Effector memory CD4-positive, alpha-beta T cell (primary cell): Measurements from ENCODE around the gene ZNRF3.

Experiments
- DNase-seq, 3 donors: peaks; one replicate each; pipeline ENCODE4 v3.0.0-alpha.2; 2020
- H3K27ac ChIP-seq: 2 replicates; pipeline ENCODE4 v1.7.0; 2013; ENCODE audit warnings: mild to moderate bottlenecking, low read length, moderate library complexity; ENCODE audit not compliant: insufficient read depth, poor library complexity, severe bottlenecking
- H3K27me3 ChIP-seq: replicated peaks from 2 replicates; pipeline ENCODE4 v1.7.0; 2013; ENCODE audit warnings: mild to moderate bottlenecking, low read length; ENCODE audit not compliant: insufficient read depth, control insufficient read depth, poor library complexity, severe bottlenecking
- H3K36me3 ChIP-seq: 2 replicates; pipeline ENCODE4 v1.7.0; 2013; ENCODE audit warnings: mild to moderate bottlenecking, low read length, moderate library complexity; ENCODE audit not compliant: control insufficient read depth, insufficient read depth
- H3K4me1 ChIP-seq: 2 replicates; pipeline ENCODE4 v1.7.0; 2013; ENCODE audit warnings: low read length, mild to moderate bottlenecking; ENCODE audit not compliant: control insufficient read depth, insufficient read depth, poor library complexity, severe bottlenecking
- H3K4me3 ChIP-seq: 2 replicates; pipeline ENCODE4 v1.7.0; 2013; ENCODE audit warnings: low read length, low read depth, mild to moderate bottlenecking; ENCODE audit not compliant: insufficient read depth, poor library complexity, severe bottlenecking
- H3K9me3 ChIP-seq: 2 replicates; pipeline ENCODE4 v1.7.0; 2013; ENCODE audit warnings: mild to moderate bottlenecking, low read length, moderate library complexity; ENCODE audit not compliant: control insufficient read depth

ZNRF3 gene

GRCh38 chr22:28950617-28951411, 67.4 kb downstream of the ZNRF3 start:
- H3K4me1 ChIP-seq = peaks cover 7% of the 10 kb centered on the region
- H3K36me3 ChIP-seq = no peaks in the 10 kb centered on the region
- no peak overlapping the region for H3K27ac ChIP-seq
- DNase-seq = no peak
- H3K9me3 ChIP-seq = no peaks in the 10 kb centered on the region
- no peak overlapping the region for H3K4me3 ChIP-seq
- H3K27me3 ChIP-seq = peaks cover 8% of the 10 kb centered on the region

- H3K36me3 ChIP-seq = no peaks in the 10 kb centered on the region
- peaks cover 8% of the 10 kb centered on the region for H3K27me3 ChIP-seq
- DNase-seq = no peak
- no peak overlapping the region for H3K4me3 ChIP-seq
- H3K4me1 ChIP-seq = peaks cover 14% of the 10 kb centered on the region
- H3K27ac ChIP-seq = no peak overlapping the region
- H3K9me3 ChIP-seq = no peaks in the 10 kb centered on the region
Observed at GRCh38 chr22:28951530-28951929, 68.2 kb downstream of the ZNRF3 start.

GRCh38 chr22:28951969-28952521, 68.7 kb downstream of the ZNRF3 start:
- no peak for DNase-seq
- H3K4me1 ChIP-seq = peaks cover 19% of the 10 kb centered on the region
- peaks cover 12% of the 10 kb centered on the region for H3K27me3 ChIP-seq

GRCh38 chr22:28952857-28953256, 69.5 kb downstream of the ZNRF3 start:
- no peak overlapping the region for H3K27ac ChIP-seq
- DNase-seq = no peak
- no peaks in the 10 kb centered on the region for H3K9me3 ChIP-seq
- H3K36me3 ChIP-seq = no peaks in the 10 kb centered on the region
- H3K27me3 ChIP-seq = peaks cover 17% of the 10 kb centered on the region
- H3K4me1 ChIP-seq = peaks cover 19% of the 10 kb centered on the region
- H3K4me3 ChIP-seq = no peak overlapping the region

More at GRCh38 chr22:28951969-28952521, 68.7 kb downstream of the ZNRF3 start:
- no peaks in the 10 kb centered on the region for H3K36me3 ChIP-seq
- H3K9me3 ChIP-seq = no peaks in the 10 kb centered on the region
- H3K4me3 ChIP-seq = no peak overlapping the region
- no peak overlapping the region for H3K27ac ChIP-seq

GRCh38 chr22:28953403-28953802, 70.0 kb downstream of the ZNRF3 start:
- no peak for DNase-seq
- Histone ChIP-seq H3K27me3 (peaks cover 17% of the 10 kb centered on the region), H3K36me3 (no peaks in the 10 kb centered on the region), H3K4me1 (peaks cover 19% of the 10 kb centered on the region), H3K9me3 (no peaks in the 10 kb centered on the region), H3K27ac (no peak overlapping the region), H3K4me3 (no peak overlapping the region)

GRCh38 chr22:28953976-28954880, 70.9 kb downstream of the ZNRF3 start:
- Histone ChIP-seq H3K27me3 (peaks cover 22% of the 10 kb centered on the region), H3K9me3 (no peaks in the 10 kb centered on the region), H3K27ac (no peak overlapping the region), H3K36me3 (no peaks in the 10 kb centered on the region), H3K4me3 (no peak overlapping the region), H3K4me1 (peaks cover 19% of the 10 kb centered on the region)
- DNase-seq = no peak

- H3K27ac ChIP-seq = no peak overlapping the region
- H3K9me3 ChIP-seq = no peaks in the 10 kb centered on the region
- peaks cover 31% of the 10 kb centered on the region for H3K27me3 ChIP-seq
- no peak overlapping the region for H3K4me3 ChIP-seq
- DNase-seq = peak; percentile 53 to 68 (median 56)
- no peaks in the 10 kb centered on the region for H3K36me3 ChIP-seq
- H3K4me1 ChIP-seq = peaks cover 19% of the 10 kb centered on the region
Observed at GRCh38 chr22:28955817-28956216, 72.4 kb downstream of the ZNRF3 start.

- Histone ChIP-seq H3K36me3 (no peaks in the 10 kb centered on the region), H3K4me1 (peaks cover 19% of the 10 kb centered on the region), H3K27me3 (peaks cover 36% of the 10 kb centered on the region), H3K27ac (no peak overlapping the region), H3K4me3 (no peak overlapping the region), H3K9me3 (no peaks in the 10 kb centered on the region)
- DNase-seq = no peak
Observed at GRCh38 chr22:28956506-28956905, 73.1 kb downstream of the ZNRF3 start.

- Histone ChIP-seq H3K4me1 (peaks cover 19% of the 10 kb centered on the region), H3K9me3 (no peaks in the 10 kb centered on the region), H3K4me3 (no peak overlapping the region), H3K27me3 (peaks cover 40% of the 10 kb centered on the region), H3K27ac (no peak overlapping the region), H3K36me3 (no peaks in the 10 kb centered on the region)
- DNase-seq = no peak
Observed at GRCh38 chr22:28958611-28959010, 75.2 kb downstream of the ZNRF3 start.
